Activated CD4-positive, alpha-beta memory T cell treated with anti-CD3 and anti-CD28 coated beads, Interleukin-2, amount 10 ng/mL, durations not matched to agents 7 days and 5 days (primary cell): ENCODE data around the gene KRT26. TPM values are rescaled to one million over a fixed set of nuclear protein-coding genes. Genes with fewer than 3 reads are reported as not detected.

ENCODE experiments used
- CTCF ChIA-PET: fragments of 350-600 bp; sonication (Branson Sonifier 250); formaldehyde crosslinking; loops from one replicate; lab custom pipeline; 2021; ENCODE audit warnings: antibody characterized with exemption, inconsistent platforms; lab: Charles Lee
- POLR2A ChIA-PET: fragments of 350-600 bp; sonication (Branson Sonifier 250); formaldehyde crosslinking; loops from one replicate; lab custom pipeline; 2021; ENCODE audit warnings: antibody characterized with exemption; lab: Charles Lee
- DNase-seq: peaks from one replicate; pipeline ENCODE4 v3.0.0-alpha.2; 2020
- H3K27ac Mint-ChIP-seq: one replicate; pipeline ENCODE4 v1.8.0; 2021; ENCODE audit warnings: mild to moderate bottlenecking, mixed read lengths
- H3K27me3 Mint-ChIP-seq: one replicate; pipeline ENCODE4 v1.8.0; 2021; ENCODE audit warnings: mixed read lengths
- H3K36me3 Mint-ChIP-seq: one replicate; pipeline ENCODE4 v1.8.0; 2021; ENCODE audit warnings: low read depth, mixed read lengths
- H3K4me1 Mint-ChIP-seq: one replicate; pipeline ENCODE4 v1.8.0; 2021; ENCODE audit warnings: mixed read lengths
- H3K4me3 Mint-ChIP-seq: one replicate; pipeline ENCODE4 v1.8.0; 2021; ENCODE audit warnings: mild to moderate bottlenecking, mixed read lengths
- H3K9me3 Mint-ChIP-seq: one replicate; pipeline ENCODE4 v1.8.0; 2021; ENCODE audit warnings: mixed read lengths
- total RNA-seq, 2 experiments: library from RNA; stranded (reverse); gene quantifications; one replicate each; pipeline ENCODE4 v1.2.3, GENCODE V29; 2021

KRT26 gene
- total RNA-seq, 2 experiments from 2014 or later: not detected

GRCh38 chr17:40812639-40813038, 40.6 kb upstream of the KRT26 start:
- CTCF ChIA-PET: interaction anchor here (2.0 kb wide), 1 partner anchor 9 kb away, joined by 4 read pairs; no protein-coding TSS in a partner anchor
- H3K27me3 Mint-ChIP-seq: peaks cover 47% of the 10 kb centered on the region

DNA sequence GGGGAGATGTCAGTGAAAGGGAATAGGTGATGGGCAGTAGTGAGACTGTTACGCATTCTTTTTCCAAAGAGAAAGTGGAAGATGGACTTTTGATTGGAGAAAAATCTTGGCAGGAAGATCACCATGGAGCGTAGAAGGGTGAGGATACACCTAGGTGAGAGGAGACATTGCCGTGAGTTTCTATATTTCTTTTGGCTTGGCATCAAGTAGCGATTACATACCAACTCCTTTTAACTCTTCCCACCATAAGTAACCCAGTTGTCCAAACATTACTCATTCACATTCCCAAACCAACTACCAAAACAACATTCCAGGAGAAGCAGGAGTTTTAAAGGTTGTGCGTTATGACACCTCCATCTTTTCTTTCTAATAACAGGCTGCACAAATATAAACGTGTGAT, 38.5 kb upstream of the KRT26 start:
- CTCF ChIA-PET: no interaction called here
- no peaks in the 10 kb centered on the region for H3K4me1 Mint-ChIP-seq
- POLR2A ChIA-PET: no interaction called here
- H3K27me3 Mint-ChIP-seq: peaks cover 61% of the 10 kb centered on the region
- no peak overlapping the region for H3K27ac Mint-ChIP-seq
- DNase-seq: no peak
- H3K4me3 Mint-ChIP-seq: no peak overlapping the region
- no peaks in the 10 kb centered on the region for H3K36me3 Mint-ChIP-seq
- no peaks in the 10 kb centered on the region for H3K9me3 Mint-ChIP-seq

More at GRCh38 chr17:40812639-40813038, 40.6 kb upstream of the KRT26 start:
- Mint-ChIP-seq H3K4me1 (peaks cover 8% of the 10 kb centered on the region), H3K27ac (no peak overlapping the region), H3K9me3 (no peaks in the 10 kb centered on the region), H3K36me3 (peaks cover 9% of the 10 kb centered on the region), H3K4me3 (no peak overlapping the region)
- DNase-seq: no peak
- POLR2A ChIA-PET: no interaction called here

- Mint-ChIP-seq H3K27ac (no peak overlapping the region), H3K27me3 (peaks cover 67% of the 10 kb centered on the region), H3K4me1 (no peaks in the 10 kb centered on the region), H3K36me3 (no peaks in the 10 kb centered on the region), H3K9me3 (no peaks in the 10 kb centered on the region), H3K4me3 (no peak overlapping the region)
- DNase-seq: no peak
- CTCF ChIA-PET: interaction anchor here (0.8 to 1.3 kb wide), 2 partner anchors 739 to 853 kb away, joined by 3 to 4 read pairs; no protein-coding TSS in a partner anchor
- POLR2A ChIA-PET: no interaction called here
Observed at GRCh38 chr17:40809721-40810421, 37.9 kb upstream of the KRT26 start.

GRCh38 chr17:40806131-40806530, 34.1 kb upstream of the KRT26 start:
- no peaks in the 10 kb centered on the region for H3K9me3 Mint-ChIP-seq
- ChIA-PET CTCF (interaction anchor here (1.1 to 2.1 kb wide), 2 partner anchors 857 to 860 kb away, joined by 3 to 6 read pairs; no protein-coding TSS in a partner anchor), POLR2A (interaction anchor here (1.4 kb wide), 1 partner anchor 842 kb away, joined by 3 read pairs; no protein-coding TSS in a partner anchor)
- no peak overlapping the region for H3K4me3 Mint-ChIP-seq
- DNase-seq: no peak
- no peak overlapping the region for H3K27ac Mint-ChIP-seq
- H3K36me3 Mint-ChIP-seq: no peaks in the 10 kb centered on the region
- peaks cover 54% of the 10 kb centered on the region for H3K27me3 Mint-ChIP-seq
- peaks cover 2% of the 10 kb centered on the region for H3K4me1 Mint-ChIP-seq

DNA sequence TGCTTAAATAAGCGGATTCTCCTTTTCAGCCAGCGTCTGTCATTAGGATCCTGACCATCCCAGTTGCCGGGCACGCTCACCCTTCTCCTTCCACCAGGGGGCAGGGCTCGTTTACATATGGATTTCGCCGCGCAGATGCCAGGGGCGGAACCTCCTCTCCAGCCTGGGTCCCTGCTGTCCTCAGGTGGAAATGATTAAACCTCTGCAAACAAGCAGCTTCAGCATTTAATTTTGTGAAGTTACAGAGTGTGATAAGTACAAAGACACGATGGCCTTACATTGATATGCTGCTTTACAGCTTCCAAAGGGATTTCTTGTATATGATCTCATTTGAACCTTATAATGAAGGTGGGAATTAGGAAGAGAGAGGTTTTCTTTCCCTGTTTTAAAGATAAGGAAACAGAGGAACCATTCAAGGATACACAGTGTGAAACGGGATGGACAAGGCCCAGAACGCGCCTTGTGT, 31.6 kb upstream of the KRT26 start:
- Mint-ChIP-seq H3K27ac (no peak overlapping the region), H3K4me3 (no peak overlapping the region), H3K4me1 (peaks cover 2% of the 10 kb centered on the region), H3K36me3 (no peaks in the 10 kb centered on the region), H3K27me3 (peaks cover 42% of the 10 kb centered on the region), H3K9me3 (no peaks in the 10 kb centered on the region)
- peak; percentile 79 for DNase-seq
- ChIA-PET POLR2A (no interaction called here), CTCF (interaction anchor here (0.7 to 1.7 kb wide), 6 partner anchors 8 to 746 kb away, joined by 3 to 5 read pairs (median 4); partner anchors contain the start of gene KRTAP16-1)

DNA sequence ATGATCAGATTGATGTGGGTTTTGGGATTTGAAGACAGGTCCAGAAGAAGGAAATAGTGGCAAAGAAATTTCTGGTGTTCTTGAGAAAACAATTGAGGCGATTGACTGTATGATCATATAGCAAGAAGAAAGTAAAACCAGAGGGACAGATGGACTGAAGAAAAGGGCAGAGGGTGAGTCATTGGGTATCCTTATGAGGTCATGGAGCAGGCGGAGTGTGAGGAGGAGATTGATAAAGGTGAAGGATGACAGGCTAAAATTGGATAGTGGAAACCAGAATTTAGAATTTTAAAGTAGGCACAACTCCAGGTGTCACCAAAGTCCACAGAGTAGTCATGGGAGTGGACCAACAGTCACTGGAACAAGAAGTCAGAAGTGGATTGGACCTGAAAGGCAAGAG, 29.2 kb upstream of the KRT26 start:
- no peak for DNase-seq
- Mint-ChIP-seq H3K4me3 (no peak overlapping the region), H3K4me1 (peaks cover 2% of the 10 kb centered on the region), H3K27me3 (peaks cover 34% of the 10 kb centered on the region), H3K27ac (no peak overlapping the region), H3K36me3 (no peaks in the 10 kb centered on the region), H3K9me3 (no peaks in the 10 kb centered on the region)
- ChIA-PET POLR2A (no interaction called here), CTCF (no interaction called here)

DNA sequence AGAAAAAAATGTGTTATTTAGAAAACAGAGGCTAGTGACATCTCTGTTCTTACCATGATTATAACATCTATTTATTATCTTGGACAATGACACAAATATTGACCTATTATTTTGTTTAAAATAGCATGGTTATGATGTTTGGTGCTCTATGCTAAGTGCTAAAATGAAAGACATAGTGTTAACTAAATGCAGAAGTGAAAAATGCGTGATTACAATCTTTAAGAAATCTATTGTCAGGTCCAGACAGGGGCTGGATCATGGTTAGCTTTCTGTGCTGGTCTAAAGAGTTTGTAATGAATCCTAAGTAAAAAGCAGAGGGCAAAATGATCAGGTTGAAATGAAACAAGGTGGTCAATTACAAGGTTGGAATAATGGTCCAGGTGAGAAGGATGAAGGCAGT, 28.4 kb upstream of the KRT26 start:
- H3K36me3 Mint-ChIP-seq: no peaks in the 10 kb centered on the region
- ChIA-PET POLR2A (no interaction called here), CTCF (no interaction called here)
- peaks cover 2% of the 10 kb centered on the region for H3K4me1 Mint-ChIP-seq
- DNase-seq: no peak
- H3K27ac Mint-ChIP-seq: no peak overlapping the region
- no peak overlapping the region for H3K4me3 Mint-ChIP-seq
- H3K27me3 Mint-ChIP-seq: peaks cover 34% of the 10 kb centered on the region
- no peaks in the 10 kb centered on the region for H3K9me3 Mint-ChIP-seq

DNA sequence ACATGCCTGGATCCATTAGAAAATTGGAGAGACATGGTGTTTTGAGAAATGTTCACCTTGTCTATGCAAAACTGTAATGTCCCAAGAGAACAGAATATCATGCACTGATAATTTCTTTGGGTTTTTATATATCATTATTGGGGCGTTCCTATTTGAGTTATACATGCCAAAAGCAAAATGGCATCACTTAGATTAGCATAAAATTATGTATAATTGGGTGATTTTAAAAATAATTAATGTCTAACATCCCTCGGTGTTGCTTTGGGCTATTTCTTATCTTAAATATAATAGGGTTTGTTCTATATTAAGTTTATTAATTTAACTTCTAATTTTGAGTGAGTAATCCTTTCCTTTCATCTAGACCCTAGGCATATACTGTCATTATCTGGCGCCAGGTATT, 27.9 kb upstream of the KRT26 start, which contains the start of gene KRT28:
KRT28 (minus strand) TSS at position 101 of the 400 bp plus-strand sequence; CDS start at position 35, 66 bp downstream.
- Mint-ChIP-seq H3K27ac (no peak within 1 kb of the TSS), H3K27me3 (peaks cover 33% of the 10 kb centered on the region)

DNA sequence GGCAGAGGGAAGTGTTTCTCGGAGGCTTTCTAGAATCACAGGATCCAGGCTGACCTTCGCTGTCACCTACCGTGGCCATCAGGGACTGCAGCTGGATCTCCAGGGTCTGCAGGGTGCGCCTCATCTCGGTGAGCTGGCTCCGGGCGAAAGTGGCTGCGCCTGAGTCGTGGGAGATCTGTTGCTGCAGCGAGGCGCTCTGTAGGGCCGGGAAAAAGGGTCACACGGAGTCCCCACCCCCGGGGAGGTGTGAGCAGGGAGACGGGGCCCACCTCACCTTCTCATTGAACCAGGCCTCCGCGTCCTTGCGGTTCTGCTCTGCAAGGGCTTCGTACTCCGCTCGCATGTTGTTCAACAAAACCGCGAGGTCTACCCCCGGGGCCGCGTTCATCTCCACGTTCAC, 24.8 kb upstream of the KRT26 start:
- CTCF ChIA-PET: no interaction called here
- H3K27me3 Mint-ChIP-seq: peaks cover 34% of the 10 kb centered on the region
- POLR2A ChIA-PET: no interaction called here

More for the DNA sequence above, 27.9 kb upstream of the KRT26 start, which contains the start of gene KRT28:
- no peak for DNase-seq
- POLR2A ChIA-PET: no interaction called here
- Mint-ChIP-seq H3K9me3 (no peaks in the 10 kb centered on the region), H3K4me3 (no peak within 1 kb of the TSS), H3K36me3 (no peaks in the 10 kb centered on the region), H3K4me1 (peaks cover 2% of the 10 kb centered on the region)
- CTCF ChIA-PET: no interaction called here

GRCh38 chr17:40795019-40795667, 23.1 kb upstream of the KRT26 start:
- CTCF ChIA-PET: no interaction called here
- POLR2A ChIA-PET: no interaction called here

More for the DNA sequence above, 24.8 kb upstream of the KRT26 start:
- no peaks in the 10 kb centered on the region for H3K36me3 Mint-ChIP-seq
- no peak overlapping the region for H3K4me3 Mint-ChIP-seq
- H3K9me3 Mint-ChIP-seq: no peaks in the 10 kb centered on the region
- no peaks in the 10 kb centered on the region for H3K4me1 Mint-ChIP-seq
- no peak overlapping the region for H3K27ac Mint-ChIP-seq
- no peak for DNase-seq

GRCh38 chr17:40794466-40794865, 22.5 kb upstream of the KRT26 start:
- H3K4me1 Mint-ChIP-seq: no peaks in the 10 kb centered on the region
- CTCF ChIA-PET: no interaction called here
- H3K27ac Mint-ChIP-seq: no peak overlapping the region
- peaks cover 33% of the 10 kb centered on the region for H3K27me3 Mint-ChIP-seq
- H3K4me3 Mint-ChIP-seq: no peak overlapping the region
- no peaks in the 10 kb centered on the region for H3K36me3 Mint-ChIP-seq
- DNase-seq: no peak
- H3K9me3 Mint-ChIP-seq: no peaks in the 10 kb centered on the region
- POLR2A ChIA-PET: no interaction called here

More at GRCh38 chr17:40795019-40795667, 23.1 kb upstream of the KRT26 start:
- Mint-ChIP-seq H3K4me3 (no peak overlapping the region), H3K4me1 (no peaks in the 10 kb centered on the region), H3K36me3 (no peaks in the 10 kb centered on the region), H3K27me3 (peaks cover 34% of the 10 kb centered on the region), H3K9me3 (no peaks in the 10 kb centered on the region), H3K27ac (no peak overlapping the region)
- no peak for DNase-seq

DNA sequence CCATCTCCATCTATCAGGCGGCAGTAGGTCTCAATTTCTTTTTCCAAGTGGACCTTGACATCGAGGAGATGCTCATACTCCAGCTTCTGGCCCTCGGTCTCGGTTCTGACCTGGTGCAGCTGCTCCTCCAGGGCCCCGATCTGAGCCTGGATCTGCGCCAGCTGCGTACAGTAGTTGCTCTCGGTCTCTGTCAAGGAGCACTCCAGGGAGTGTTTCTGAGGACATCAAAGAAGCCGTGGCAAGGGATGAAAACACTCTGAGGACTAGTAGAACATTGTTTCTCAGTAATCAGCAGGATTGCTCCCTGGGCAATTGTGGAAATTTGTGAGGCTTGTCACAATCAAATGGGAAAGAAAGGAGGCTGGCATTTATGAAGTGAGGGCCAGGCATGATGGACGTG, 21.8 kb upstream of the KRT26 start:
- ChIA-PET CTCF (no interaction called here), POLR2A (no interaction called here)
- Mint-ChIP-seq H3K36me3 (no peaks in the 10 kb centered on the region), H3K27me3 (peaks cover 33% of the 10 kb centered on the region), H3K4me1 (no peaks in the 10 kb centered on the region), H3K9me3 (no peaks in the 10 kb centered on the region), H3K27ac (no peak overlapping the region), H3K4me3 (no peak overlapping the region)
- no peak for DNase-seq

- POLR2A ChIA-PET: no interaction called here
- CTCF ChIA-PET: interaction anchor here (0.6 to 0.9 kb wide), 2 partner anchors 12 to 377 kb away, joined by 3 to 5 read pairs; no protein-coding TSS in a partner anchor
- no peak overlapping the region for H3K27ac Mint-ChIP-seq
- no peak overlapping the region for H3K4me3 Mint-ChIP-seq
- H3K4me1 Mint-ChIP-seq: no peaks in the 10 kb centered on the region
- peaks cover 33% of the 10 kb centered on the region for H3K27me3 Mint-ChIP-seq
- no peaks in the 10 kb centered on the region for H3K36me3 Mint-ChIP-seq
- H3K9me3 Mint-ChIP-seq: no peaks in the 10 kb centered on the region
- DNase-seq: no peak
Observed at GRCh38 chr17:40791787-40792436, 19.9 kb upstream of the KRT26 start.
